Kidney glomerular epithelial cell (primary cell): ENCODE data around the gene UTP14A.
A peak's percentile ranks its signal among the peaks of the same experiment; 100 is the strongest.
"Not testable (repeated sequence)": the region's sequence is repeated elsewhere in the genome, so short reads cannot be mapped to it uniquely, and the experiment has no call there.

Experiments
- DNase-seq: peaks from one replicate; lab custom pipeline; 2025; lab: John Stamatoyannopoulos, UW

The UTP14A gene, protein sequence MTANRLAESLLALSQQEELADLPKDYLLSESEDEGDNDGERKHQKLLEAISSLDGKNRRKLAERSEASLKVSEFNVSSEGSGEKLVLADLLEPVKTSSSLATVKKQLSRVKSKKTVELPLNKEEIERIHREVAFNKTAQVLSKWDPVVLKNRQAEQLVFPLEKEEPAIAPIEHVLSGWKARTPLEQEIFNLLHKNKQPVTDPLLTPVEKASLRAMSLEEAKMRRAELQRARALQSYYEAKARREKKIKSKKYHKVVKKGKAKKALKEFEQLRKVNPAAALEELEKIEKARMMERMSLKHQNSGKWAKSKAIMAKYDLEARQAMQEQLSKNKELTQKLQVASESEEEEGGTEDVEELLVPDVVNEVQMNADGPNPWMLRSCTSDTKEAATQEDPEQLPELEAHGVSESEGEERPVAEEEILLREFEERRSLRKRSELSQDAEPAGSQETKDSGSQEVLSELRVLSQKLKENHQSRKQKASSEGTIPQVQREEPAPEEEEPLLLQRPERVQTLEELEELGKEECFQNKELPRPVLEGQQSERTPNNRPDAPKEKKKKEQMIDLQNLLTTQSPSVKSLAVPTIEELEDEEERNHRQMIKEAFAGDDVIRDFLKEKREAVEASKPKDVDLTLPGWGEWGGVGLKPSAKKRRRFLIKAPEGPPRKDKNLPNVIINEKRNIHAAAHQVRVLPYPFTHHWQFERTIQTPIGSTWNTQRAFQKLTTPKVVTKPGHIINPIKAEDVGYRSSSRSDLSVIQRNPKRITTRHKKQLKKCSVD

DNA sequence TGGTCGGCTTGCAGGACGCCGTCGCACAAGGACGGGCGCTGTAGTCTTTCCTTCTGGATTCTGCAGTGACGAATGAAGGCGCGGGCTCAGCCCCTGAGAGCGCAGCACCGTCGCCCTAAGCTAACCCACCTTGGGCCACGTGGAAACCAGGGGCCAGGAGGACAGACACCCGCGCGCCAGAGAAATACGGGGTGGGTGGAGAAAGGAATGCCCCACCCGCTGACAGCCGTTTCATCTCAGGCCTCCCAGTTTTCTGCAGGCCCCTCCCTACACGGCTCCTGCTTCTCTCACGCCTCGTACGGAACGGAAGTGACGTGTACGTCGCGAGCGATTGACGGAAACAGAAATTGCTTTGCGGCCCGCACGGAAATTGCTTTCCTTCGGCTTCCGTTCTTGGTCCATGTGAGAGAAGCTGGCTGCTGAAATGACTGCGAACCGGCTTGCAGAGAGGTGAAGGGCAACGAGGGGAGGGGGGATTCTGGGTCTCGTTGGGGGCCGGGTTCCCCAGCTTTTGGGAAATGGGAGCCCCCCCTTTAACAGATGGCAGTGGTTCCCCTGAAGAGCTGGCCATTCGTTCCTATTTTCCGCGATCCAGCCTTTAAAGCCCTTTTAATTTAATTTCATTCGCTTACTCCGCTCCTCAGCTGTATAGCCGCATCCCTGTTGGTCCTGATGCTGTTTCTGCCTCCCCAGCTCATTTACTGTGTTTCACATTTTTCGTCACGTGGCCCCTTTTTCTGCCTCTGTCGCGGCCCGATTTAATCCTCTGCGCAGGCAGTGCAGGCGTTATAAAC, at the start of gene UTP14A:
TSS of gene UTP14A (plus strand) at position 378 of the 794 bp plus-strand sequence. CDS start at position 425, 47 bp downstream.
- peak; percentile 49 for DNase-seq

DNA sequence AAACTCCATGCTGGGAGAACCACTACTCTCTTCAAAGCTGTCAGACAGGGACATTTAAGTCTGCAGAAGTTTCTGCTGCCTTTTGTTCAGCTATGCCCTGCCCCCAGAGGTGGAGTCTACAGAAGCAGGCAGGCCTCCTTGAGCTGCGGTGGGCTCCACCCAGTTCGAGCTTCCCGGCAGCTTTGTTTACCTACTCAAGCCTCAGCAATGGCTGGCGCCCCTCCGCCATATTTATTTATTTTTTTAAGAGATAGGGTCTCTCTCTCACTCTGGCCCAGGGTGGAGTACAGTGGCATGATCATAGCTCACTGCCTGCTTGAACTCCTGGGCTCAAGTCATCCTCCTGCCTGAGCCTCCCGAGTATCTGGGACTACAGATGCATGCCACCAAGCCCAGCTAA, 46.8 kb upstream of the UTP14A start:
- DNase-seq: not testable (repeated sequence)

DNA sequence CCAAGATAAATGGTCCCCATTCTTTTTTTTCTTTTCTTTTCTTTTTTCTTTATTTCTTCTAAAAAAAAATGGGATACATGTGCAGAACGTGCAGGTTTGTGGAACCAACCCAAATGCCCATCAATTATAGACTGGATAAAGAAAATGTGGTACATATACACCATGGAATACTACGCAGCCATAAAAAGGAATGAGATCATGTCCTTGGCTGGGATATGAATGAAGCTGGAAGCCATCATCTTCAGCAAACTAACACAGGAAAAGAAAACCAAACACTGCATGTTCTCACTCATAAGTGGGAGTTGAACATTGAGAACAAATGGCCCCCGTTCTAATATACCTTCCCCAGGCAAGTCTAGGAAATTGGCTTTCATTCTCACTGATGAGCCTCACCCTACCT, 39.6 kb upstream of the UTP14A start:
- DNase-seq: not testable (repeated sequence)

DNA sequence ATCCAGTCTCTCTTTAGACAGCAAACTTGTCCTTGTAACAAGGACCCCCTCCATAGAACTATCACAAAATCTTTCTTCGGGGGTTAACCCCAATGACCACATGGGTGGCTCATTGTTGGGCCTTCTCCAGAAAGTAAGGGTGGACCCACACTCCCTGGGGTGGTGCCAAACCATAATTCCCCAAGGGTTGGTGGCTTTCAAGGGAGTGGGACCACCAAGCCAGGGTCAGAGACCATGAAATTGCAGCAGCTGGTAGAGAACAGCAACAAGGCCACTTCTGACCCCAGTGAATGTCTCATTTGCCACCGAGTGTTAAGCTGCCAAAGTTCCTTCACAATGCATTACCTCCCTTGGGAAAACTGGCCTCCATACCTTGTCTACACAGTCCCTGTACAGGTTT, 33.4 kb upstream of the UTP14A start:
- no peak for DNase-seq

DNA sequence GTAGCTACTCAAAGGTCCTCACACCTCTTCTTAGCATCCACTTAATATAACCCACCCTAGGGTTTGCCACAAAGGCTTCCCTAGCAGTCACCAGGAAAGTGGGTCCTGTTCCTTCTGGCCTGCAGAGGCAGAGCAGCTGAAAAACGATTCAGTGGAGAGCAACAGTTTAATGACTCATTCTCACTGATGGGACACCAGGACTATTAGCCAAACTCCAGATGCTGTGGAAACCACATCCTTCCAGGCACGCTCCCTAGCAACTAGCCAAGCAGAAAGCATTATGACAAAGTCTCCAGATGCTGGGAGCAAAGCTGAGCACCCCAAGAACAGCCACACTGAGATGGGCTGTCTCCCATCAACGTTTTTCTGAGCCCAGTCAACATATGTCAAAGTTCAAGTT, 30.3 kb upstream of the UTP14A start:
- peak; percentile 28 for DNase-seq

DNA sequence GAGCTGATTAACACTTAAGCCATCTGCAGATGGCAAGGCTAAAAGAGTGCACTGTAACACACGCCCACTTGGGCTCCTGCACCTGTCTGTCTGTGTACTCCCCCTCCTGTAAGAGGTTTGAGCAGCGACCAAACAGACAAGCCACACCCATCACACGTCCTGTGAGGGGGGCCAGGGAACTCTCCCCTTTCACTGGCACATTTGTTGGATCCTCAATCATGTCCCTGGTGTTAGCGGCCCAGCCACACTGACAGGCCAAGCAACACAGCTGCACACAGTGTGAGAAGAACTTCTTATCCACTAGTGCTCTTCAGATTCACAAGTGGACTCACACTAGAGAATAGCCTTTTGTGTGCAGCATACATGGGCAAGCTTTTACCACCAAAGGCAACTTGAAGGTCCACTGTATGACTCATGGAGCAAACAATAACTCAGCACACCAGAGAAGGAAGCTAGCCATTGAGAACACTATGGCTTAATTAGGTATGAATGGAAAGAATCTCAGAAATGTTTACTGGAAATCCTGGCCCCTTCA, 29.1 kb upstream of the UTP14A start:
- DNase-seq: peak; percentile 4

DNA sequence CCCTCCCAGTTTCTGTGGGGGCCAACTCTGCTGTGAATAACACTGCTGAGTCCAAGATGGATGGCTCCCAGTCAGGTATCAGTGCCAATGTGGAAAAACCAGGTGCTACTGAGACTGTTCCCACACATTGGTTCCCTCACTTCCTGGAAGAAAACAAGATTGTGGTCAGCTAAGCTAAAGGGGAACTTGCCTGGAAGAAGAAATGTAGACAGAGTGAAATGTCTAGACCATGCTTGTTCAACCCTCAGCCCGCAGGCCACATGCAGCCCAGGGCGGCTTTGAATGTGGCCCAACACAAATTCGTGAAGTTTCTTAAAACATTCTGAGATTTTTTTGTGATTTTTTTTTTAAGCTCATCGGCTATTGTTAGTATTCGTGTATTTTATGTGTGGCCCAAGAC, 28.6 kb upstream of the UTP14A start:
- DNase-seq: no peak

DNA sequence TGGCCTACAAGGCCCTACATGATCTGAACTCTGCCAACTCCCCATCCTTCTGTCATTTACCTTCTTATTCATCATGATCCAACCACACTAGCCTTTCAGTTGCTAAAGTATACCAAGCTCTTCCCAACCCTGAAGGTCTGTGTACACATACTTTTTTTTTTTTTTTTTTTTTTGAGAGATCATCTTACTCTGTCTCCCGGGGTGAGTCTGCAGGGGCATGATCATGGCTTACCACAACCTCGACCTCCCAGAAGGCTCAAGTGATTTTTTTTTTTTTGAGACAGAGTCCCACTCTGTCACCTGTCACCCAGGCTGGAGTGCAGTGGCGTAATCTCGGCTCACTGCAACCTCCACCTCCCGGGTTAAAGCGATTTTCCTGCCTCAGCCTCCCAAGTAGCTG, 5.9 kb upstream of the UTP14A start:
- no peak for DNase-seq

DNA sequence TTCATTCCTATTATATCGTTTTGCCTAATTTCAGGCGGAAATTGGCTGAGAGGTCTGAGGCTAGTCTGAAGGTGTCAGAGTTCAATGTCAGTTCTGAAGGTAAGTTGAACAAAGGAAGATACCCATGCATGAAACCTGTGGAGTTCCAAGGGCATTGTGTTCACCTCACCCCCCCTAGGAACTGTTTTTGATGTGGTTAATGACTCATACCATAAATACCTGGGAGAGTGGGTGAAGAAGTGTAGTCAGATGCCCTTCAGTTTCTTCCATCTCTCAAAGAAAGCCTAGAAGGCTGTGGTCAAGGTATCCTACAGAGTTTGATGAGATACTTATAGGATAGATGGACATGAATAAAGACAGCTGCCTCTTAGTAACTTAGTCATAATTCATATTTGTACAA, 2.7 kb downstream of the UTP14A start:
- DNase-seq: no peak

DNA sequence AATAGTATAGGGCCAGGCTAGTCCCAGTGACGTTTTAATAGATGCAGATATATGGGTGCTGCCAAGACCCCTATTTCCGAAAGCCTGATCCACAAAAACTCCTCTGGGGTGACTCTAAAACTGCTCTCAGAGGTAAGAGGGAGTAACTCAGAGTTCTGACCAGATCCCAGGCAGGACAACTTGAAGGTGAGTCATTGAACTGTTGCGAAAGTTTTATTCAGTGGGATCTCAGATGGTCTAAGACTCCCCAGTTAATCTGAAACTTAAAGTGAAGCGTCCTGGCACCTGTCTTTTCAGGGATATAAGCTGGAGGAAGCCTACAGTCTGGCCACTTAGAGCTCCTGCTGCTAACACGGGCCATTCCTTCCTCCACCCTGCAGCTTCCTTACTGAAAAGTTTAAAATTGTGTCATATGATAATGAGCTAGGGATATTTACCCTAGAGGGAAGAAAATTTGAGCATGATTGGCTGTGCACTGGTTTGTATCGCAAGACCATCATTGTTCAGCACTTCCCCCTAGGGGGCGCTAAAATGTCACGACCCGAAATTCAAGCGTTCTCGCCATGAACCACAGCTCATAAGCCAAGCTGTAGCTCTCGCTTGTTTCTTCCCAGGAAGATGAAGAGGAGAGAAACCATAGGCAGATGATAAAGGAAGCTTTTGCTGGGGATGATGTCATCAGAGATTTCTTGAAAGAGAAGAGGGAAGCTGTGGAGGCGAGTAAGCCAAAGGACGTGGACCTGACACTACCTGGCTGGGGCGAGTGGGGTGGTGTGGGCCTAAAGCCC, 19.5 kb downstream of the UTP14A start:
- DNase-seq: peak; percentile 59

DNA sequence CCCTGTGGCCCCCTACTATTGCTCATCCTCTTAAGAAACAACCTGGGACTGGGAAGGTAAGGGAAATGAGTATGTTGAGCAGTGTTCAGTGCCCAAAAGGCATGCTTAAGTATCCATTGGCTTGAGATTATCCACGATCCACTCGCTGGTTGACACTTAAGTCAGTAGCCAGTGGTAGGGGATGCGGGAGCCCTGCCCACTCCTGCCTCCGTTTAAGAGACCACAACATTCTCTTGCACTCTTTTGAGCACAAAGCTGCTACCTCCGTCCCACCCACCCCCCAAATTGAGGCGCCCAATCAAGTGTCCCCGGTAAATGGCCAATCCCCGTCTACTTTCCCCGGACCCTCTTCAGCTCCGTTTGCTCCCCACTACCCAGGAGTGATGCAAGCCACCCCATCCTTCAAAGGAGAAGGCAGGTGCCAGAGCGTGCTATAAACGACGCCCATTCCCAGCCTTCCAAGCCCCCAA, 25.0 kb downstream of the UTP14A start:
- no peak for DNase-seq

DNA sequence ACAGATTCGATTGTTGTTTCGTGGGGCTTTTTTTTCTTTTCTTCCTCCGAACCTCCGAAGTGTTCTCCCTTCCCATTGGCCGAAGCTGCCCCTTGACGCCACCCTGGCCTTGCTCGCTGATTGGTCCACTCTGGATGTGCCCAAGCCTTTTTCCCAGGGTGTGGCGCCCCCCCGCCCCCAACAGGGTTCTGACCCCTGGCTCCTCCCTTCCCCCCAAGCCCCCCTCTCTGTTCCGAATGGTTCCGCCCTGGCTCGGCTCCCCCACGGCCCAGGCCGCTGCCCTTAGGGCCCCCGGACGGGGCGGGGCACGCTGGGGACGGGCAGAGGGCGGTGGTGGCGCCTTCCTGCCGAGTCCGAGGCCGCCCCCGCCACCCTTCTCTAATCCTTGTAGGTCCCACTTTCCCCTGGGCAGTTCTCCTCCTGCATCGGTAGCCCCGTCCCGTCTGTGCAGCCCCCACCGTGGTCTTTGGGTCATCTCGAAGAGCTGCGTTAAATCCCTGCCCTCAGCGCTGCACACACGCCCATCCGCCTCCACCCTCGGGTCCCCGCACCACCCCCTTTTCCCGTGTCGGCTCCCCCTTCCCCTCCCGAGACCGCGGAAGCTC, 25.5 kb downstream of the UTP14A start:
- peak; percentile 55 for DNase-seq

DNA sequence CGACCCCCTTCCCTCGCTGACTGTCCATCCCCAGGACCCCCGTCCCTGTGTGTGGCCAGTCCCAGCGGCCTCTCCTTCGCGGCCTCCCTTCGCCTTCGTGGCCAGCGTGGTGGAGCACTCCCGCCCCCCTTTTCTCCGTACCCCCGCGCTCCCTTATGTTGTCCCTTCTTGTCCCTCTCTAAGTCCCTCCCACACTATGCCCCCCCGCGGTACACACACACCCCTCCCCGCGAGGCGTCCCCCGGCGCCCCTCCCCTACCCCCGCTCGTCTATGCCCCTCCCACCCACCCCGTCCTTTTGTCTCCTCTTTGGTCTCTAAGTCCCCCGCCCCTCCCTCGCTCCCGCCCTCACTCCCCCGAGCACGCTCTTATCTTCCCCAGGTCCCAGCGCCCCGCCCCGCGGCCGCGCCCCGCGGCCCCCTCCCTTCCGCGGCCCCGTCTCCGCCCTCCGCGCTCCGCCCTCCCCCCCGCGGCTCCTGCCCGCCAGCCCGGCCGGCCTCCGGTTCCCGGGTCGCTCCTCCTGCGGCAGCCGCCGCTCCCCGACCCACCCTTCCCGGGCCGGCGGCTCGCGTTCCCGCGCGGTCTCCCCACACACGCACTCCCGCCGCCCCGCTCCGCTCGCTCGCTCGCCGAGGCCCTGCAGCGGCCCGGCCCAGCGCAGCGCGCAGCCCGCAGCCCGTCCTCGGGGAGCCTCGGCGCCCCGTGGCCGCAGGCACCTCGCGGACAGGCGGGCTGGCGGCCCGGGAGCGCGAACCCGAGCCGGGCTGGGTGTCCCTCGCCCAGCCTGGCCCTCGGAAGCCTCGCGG, 26.3 kb downstream of the UTP14A start:
- peak; percentile 10 for DNase-seq

DNA sequence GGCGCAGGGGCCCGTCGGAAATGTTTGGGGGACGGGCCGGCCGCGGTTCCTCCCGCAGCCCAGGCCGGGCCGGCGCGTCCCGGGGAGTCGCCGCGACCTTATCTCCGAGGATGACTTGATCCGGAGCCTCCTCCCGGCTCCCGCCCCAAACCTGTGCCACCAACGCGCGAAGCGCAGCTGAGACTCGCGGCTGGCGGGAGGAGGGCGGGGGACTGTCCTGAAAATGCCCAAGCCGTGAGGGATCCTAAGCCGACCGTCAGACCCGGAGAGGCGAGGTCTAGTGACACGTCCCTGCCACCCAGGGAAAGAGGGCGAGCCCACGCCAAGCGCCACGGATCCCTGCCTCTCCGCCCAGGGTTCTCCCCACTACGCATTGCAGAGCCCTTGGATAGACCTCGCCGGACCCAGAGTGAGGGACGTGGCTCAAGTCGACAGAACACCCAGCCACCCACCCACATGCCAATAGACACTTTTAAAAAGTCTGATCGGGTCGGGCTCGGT, 26.9 kb downstream of the UTP14A start:
- no peak for DNase-seq

DNA sequence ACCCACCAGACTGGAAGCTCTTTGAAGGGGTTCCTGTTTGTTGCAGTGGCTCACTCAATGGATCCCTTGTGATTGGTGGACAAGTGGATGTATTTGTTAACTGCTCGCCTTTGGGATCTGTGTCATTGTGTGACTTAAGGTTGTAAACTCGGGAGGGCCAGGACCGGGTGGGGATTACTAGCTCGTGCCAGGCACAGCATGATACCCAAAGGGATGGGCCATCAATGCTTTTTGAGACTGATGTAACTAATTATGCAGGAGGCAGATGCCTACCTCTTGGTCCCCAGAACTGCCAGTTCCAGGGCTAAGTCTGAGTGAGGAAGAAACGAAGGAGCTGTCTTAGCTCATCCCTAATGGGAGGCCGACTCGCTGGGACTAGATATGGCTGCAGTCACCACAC, 27.7 kb downstream of the UTP14A start:
- no peak for DNase-seq

DNA sequence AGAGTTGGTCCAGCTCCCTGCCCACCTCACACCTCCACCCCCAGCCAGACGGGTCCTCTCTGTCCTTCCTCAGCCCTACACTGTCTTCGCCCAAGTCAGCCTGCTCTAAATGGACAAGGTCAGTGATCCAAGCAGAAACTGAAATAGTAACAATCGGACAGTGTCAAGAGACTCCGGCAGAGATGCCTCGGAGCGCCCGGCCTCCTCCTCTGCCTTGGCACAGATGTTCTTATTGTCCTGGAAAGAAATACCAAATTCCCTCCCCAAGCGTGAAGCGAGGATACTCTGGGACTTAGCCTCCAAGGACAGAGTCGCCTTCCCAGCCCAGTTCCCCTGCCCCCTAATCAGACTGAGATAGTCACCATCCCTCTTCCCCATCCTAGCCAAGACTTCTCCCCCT, 28.5 kb downstream of the UTP14A start:
- DNase-seq: no peak

DNA sequence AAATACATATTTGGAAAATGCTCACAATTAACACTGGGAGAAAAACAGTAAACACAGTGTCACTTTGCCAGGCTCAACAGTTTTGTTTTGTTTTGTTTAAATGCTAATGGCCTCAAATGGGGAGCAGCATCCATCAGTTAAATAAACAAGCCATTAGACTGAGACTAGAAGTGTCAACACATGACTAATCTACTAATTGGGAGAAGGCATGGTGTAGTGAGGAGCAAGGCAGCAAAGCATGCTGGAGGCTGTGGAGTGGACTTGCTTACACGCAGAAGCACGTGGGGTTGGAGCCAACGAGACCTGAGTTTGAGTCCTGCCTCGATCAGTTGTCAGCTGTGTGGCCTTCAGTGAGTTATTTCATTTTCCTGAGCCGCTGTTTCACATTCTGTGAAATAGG, 29.0 kb downstream of the UTP14A start:
- no peak for DNase-seq

DNA sequence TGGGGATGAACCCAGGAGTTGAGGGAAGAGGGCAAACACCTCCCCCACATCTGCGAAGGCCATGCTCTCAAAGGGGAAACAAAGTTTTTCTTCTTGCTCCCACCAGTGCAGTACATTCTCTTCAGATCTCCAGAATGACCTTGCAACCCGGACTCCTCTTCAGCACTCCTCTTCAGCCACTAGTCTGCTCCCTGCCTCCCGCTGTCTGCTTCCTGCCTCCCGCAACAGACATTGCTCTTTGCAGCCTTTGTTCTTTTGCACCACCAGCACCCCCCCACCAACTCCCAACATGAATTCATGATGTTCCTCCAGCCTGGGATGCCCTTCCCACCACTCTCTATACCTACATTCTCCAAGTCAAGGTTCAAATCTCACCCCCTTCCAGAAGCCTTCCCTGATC, 32.1 kb downstream of the UTP14A start:
- DNase-seq: no peak

DNA sequence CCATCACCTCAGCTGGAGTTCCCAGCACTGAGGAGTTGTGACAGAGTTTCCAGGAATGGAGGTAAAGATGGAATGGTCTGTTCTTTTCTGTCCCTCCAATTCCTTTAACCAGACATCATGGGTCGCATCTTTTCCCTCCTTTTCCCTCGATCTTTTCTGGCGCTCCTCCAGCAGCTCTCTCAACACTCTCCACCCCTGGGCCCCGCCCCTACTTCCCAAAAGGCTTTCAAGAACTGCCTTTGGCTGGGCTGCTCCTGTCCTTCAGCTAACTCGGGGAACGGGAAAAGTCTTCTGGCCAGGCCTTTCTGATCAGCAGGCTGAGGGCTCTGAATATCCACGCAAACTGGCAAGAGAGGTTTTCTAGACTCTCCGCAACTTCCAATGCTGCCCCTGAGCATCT, 34.0 kb downstream of the UTP14A start:
- no peak for DNase-seq

DNA sequence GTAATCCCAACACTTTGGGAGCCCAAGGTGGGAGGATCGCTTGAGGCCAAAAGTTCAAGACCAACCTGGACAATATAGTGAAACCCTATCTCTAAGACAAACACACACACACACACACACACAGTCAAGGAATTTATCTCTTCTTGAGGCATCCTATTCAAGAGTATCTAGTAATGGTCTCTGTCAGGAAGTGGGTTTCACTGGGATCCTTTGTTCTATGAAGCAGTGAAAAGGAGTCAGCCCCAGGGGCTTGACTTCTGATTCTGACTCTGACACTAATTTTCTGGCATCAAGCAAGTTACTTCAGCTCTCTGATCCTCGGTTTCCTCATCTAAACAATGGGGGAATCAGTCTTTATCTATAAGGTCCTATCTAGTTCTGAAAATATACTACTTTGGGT, 34.8 kb downstream of the UTP14A start:
- no peak for DNase-seq
